Testis (tissue), 3 donors: ENCODE measurements around the gene ASB1. TPM values are rescaled to one million over a fixed set of nuclear protein-coding genes. Genes with fewer than 3 reads are reported as not detected.

ENCODE experiments used
- DNase-seq: peaks from one replicate; pipeline ENCODE4 v3.0.0-alpha.2; 2019
- H3K27ac ChIP-seq, 2 donors: fragments of 200-600 bp; sonication (generic); one replicate each; pipeline ENCODE4 v1.5.1; 2019
- H3K27me3 ChIP-seq: fragments of 200-600 bp; sonication (generic); one replicate; pipeline ENCODE4 v1.5.1; 2019
- H3K36me3 ChIP-seq: fragments of 200-600 bp; sonication (generic); one replicate; pipeline ENCODE4 v1.5.1; 2017; ENCODE audit warnings: low read depth; ENCODE audit errors: missing control alignments
- H3K4me1 ChIP-seq: fragments of 200-600 bp; sonication (generic); one replicate; pipeline ENCODE4 v1.5.1; 2019
- H3K4me3 ChIP-seq, 2 donors: fragments of 200-600 bp; sonication (generic); one replicate each; pipeline ENCODE4 v1.5.1; 2017 to 2019
- H3K9me3 ChIP-seq: fragments of 200-600 bp; sonication (generic); one replicate; pipeline ENCODE4 v1.5.1; 2017
- CTCF ChIP-seq, 3 experiments: fragments of 450-650 bp in 2 of 3; fragments of 200-600 bp in 1 of 3; sonication (generic) in 1 of 3; IDR thresholded peaks; one replicate each; pipeline ENCODE4 v1.5.1; 2016 to 2019; ENCODE audit warnings: antibody characterized with exemption in 3 of 3, mild to moderate bottlenecking in 2 of 3, moderate library complexity in 1 of 3
- POLR2A ChIP-seq: fragments of 450-650 bp; IDR thresholded peaks from one replicate; pipeline ENCODE4 v1.6.1; 2017; ENCODE audit warnings: antibody characterized with exemption, mild to moderate bottlenecking, moderate library complexity
- WGBS, 2 donors: methylation state at CpG; one replicate each; pipeline ENCODE4 v1.1.5; 2018; 5-methylcytosine and 5-hydroxymethylcytosine counted together
- intact Hi-C: fragments of 100-400 bp; cut with DNase I; formaldehyde crosslinking; loops from one replicate; pipeline ENCODE4 v1.15.1; 2023; ENCODE audit warnings: low total_unique reads
- polyA plus RNA-seq: library from polyadenylated mRNA; stranded (reverse); fragments of 350-450 nt; fragmentation: Illumina TruSeq; extraction: RNeasy Lipid Tissue Mini Kit (QIAGEN cat#74804); gene quantifications from one replicate; pipeline ENCODE4 v1.2.3, GENCODE V29; 2014; ENCODE audit warnings: low read depth, low replicate concordance; ENCODE audit not compliant: insufficient read depth
- total RNA-seq, 2 donors: library from RNA; depleted of rRNA; stranded (reverse); fragments of >200 nt; gene quantifications; one replicate each; pipeline ENCODE4 v1.2.3, GENCODE V29; 2016

Gene ASB1
- total and polyA plus RNA-seq, 3 donors from 2014 or later = 31.4 to 52.5 (median 41.9) TPM

DNA sequence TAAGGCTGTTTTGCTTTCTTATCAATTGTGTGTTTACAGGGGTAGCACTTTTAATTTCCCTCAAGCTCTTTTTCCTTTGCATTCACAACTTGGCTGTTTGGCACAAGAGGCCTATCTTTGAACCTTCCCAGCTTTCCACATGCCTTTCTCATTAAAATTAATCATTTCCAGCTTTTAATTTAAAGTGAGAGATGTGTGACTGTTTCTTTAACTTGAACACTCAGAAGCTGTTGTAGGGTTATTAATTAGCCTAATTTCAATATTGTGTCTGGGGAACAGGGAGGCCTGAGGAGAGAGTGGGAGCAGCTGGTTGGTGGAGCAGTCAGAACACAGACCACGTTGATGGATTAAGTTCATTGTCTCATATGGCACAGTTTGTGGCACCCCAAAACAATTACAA, 4.7 kb downstream of the ASB1 start:
- no peak for DNase-seq
- WGBS, 2 donors = 45 to 61% methylated on average over 1 of the region's 1 CpG
- Histone ChIP-seq H3K4me1 (peaks cover 10% of the 10 kb centered on the region), H3K27ac (no peak overlapping the region), H3K36me3 (no peaks in the 10 kb centered on the region), H3K27me3 (no peaks in the 10 kb centered on the region), H3K4me3 (no peak overlapping the region), H3K9me3 (no peaks in the 10 kb centered on the region)
- intact Hi-C loops = no loop called here
- TF ChIP-seq CTCF (IDR thresholded peaks at IDR 0.05) = no peak
- TF ChIP-seq POLR2A = no peak

DNA sequence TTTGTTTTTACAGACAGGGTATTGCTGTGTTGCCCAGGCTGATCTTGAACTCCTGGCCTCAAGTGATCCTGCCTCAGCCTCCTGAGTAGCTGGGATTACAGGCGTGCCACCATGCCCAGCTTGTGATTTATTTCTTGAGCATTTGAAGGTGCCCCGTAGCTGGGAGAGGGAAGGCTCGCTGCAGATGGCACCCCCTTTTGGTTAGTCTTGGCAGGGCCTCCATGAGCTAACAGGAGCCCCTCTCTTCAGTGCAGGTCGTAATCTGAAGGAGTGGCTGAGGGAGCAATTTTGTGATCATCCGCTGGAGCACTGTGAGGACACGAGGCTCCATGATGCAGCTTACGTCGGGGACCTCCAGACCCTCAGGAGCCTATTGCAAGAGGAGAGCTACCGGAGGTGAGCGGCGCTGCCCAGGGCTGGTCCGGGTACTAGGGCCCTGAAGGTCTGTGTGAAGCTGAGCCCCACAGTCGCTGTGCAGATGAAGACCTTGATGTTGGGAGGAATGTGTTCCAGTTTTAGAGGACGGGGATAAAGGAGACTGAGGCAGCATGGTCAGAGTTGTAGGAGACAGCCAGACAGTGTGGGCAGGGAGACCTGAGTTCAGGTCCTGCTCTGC, 6.7 kb downstream of the ASB1 start:
- 92 to 94% methylated on average over 10 to 14 of the region's 14 CpGs for WGBS, 2 donors
- TF ChIP-seq POLR2A (no peak), CTCF (IDR thresholded peaks at IDR 0.05) (no peak)
- Histone ChIP-seq H3K27me3 (no peaks in the 10 kb centered on the region), H3K9me3 (no peaks in the 10 kb centered on the region), H3K27ac (no peak overlapping the region), H3K4me3 (no peak overlapping the region), H3K36me3 (no peaks in the 10 kb centered on the region), H3K4me1 (no peaks in the 10 kb centered on the region)
- no peak for DNase-seq
- intact Hi-C loops = no loop called here

- TF ChIP-seq CTCF (IDR thresholded peaks at IDR 0.05) (no peak), POLR2A (no peak)
- Histone ChIP-seq H3K9me3 (no peaks in the 10 kb centered on the region), H3K27ac (no peak overlapping the region), H3K36me3 (no peaks in the 10 kb centered on the region), H3K27me3 (no peaks in the 10 kb centered on the region), H3K4me1 (peaks cover 3% of the 10 kb centered on the region), H3K4me3 (no peak overlapping the region)
- no peak for DNase-seq
- 89 to 91% methylated on average over 13 of the region's 13 CpGs for WGBS, 2 donors
- intact Hi-C loops = no loop called here
These were observed 7.5 kb downstream of the ASB1 start for GRCh38 chr2:238433941-238434845.

DNA sequence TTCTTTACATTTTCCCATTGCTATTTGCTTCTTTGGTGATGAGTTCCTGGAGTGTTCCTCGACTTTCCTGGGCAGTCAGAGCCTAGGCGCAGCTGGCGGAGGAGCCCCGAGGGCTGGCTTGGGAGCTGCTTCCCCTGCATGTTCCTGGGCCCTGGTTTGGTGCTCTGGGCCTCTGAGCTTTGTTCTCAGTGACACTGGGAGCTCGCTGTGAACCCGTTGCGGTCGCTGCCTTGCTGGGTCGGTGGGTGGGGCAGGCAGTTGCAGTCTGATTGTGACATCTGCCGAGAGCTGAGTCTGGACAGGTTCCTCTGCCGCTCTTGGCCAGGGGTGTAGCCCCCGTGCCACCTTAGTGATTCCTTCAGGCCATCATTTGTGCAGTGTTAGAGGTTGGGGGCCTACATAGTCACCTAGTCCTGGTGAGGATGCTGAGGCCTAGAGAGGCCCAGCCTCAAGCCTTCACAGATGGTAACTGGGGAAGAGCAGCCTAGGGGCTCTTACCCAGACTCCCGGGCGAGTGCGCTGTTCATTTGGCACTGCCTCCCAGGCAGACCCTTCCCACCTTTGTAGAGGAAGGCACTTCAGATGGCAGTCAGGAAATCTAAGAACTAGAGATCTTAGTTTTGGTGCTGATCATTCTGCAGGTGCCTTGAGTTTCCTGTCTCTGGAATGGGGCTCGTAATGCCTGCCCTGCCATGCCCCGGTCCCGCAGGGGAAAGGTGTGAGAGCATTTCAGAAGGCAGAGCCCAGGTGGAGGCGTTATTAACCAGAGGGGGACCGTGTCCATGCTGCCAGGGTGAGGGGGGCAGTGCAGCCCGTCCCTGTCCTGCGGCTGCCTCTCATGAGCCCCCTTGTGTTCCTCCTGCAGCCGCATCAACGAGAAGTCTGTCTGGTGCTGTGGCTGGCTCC, 8.4 kb downstream of the ASB1 start:
- no peaks in the 10 kb centered on the region for H3K27me3 ChIP-seq
- H3K27ac ChIP-seq = no peak overlapping the region
- H3K4me1 ChIP-seq = peaks cover 12% of the 10 kb centered on the region
- H3K4me3 ChIP-seq = no peak overlapping the region
- TF ChIP-seq POLR2A (no peak), CTCF (IDR thresholded peaks at IDR 0.05) (no peak)
- no peak for DNase-seq
- no peaks in the 10 kb centered on the region for H3K36me3 ChIP-seq
- WGBS, 2 donors = 92 to 94% methylated on average over 10 to 24 of the region's 24 CpGs
- H3K9me3 ChIP-seq = no peaks in the 10 kb centered on the region
- intact Hi-C loops = no loop called here
